BJ (cell line): ENCODE measurements around the gene MOCS2. TPM values are rescaled to one million over a fixed set of nuclear protein-coding genes. Genes with fewer than 3 reads are reported as not detected.

Experiments used
- CTCF ChIA-PET: fragments of 350-600 bp; formaldehyde crosslinking; extraction: SDS; loops from one replicate; lab custom pipeline; 2021; ENCODE audit warnings: antibody characterized with exemption, inconsistent platforms; lab: Yijun Ruan, JAX
- POLR2A ChIA-PET: fragments of 300-600 bp; sonication (Branson Sonifier 250); formaldehyde crosslinking; extraction: SDS; loops from one replicate; lab custom pipeline; 2021; ENCODE audit warnings: antibody characterized with exemption; lab: Charles Lee
- DNase-seq: peaks from one replicate; pipeline ENCODE4 v3.0.0-alpha.2; 2011; ENCODE audit warnings: low read depth
- H3K27me3 ChIP-seq: 2 replicates; pipeline ENCODE4 v1.6.0; 2011; ENCODE audit warnings: low read length; ENCODE audit not compliant: control insufficient read depth, insufficient read depth
- H3K36me3 ChIP-seq: 2 replicates; pipeline ENCODE4 v1.5.1; 2011; ENCODE audit warnings: low read length; ENCODE audit not compliant: control insufficient read depth, insufficient read depth
- H3K4me3 ChIP-seq: 2 replicates; pipeline ENCODE4 v1.5.1; 2011; ENCODE audit warnings: low read depth, mild to moderate bottlenecking, control low read depth, low read length
- polyA plus RNA-seq: library from polyadenylated mRNA; depleted of rRNA; stranded (reverse); fragments of >200 nt; gene quantifications from 2 replicates; pipeline ENCODE4 v1.2.3, GENCODE V29; 2011
- TF ChIP-seq, protein P1 (sequence below): IDR thresholded peaks from 2 replicates; pipeline ENCODE4 v1.5.1; 2011; ENCODE audit warnings: low read depth, mild to moderate bottlenecking, control low read depth, inconsistent platforms, low read length, moderate library complexity; ENCODE audit not compliant: insufficient read depth

MOCS2 gene
- polyA plus RNA-seq, 1 experiment: 22.2 TPM

- H3K4me3 ChIP-seq: no peak overlapping the region
- CTCF ChIA-PET: interaction anchor here (0.6 to 7.6 kb wide), 11 partner anchors 8 to 151 kb away, joined by 3 to 107 read pairs (median 3); no protein-coding TSS in a partner anchor
- DNase-seq: no peak
- POLR2A ChIA-PET: no interaction called here
- TF ChIP-seq, protein P1, sequence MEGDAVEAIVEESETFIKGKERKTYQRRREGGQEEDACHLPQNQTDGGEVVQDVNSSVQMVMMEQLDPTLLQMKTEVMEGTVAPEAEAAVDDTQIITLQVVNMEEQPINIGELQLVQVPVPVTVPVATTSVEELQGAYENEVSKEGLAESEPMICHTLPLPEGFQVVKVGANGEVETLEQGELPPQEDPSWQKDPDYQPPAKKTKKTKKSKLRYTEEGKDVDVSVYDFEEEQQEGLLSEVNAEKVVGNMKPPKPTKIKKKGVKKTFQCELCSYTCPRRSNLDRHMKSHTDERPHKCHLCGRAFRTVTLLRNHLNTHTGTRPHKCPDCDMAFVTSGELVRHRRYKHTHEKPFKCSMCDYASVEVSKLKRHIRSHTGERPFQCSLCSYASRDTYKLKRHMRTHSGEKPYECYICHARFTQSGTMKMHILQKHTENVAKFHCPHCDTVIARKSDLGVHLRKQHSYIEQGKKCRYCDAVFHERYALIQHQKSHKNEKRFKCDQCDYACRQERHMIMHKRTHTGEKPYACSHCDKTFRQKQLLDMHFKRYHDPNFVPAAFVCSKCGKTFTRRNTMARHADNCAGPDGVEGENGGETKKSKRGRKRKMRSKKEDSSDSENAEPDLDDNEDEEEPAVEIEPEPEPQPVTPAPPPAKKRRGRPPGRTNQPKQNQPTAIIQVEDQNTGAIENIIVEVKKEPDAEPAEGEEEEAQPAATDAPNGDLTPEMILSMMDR: peak; percentile 79
- H3K36me3 ChIP-seq: peaks cover 4% of the 10 kb centered on the region; the same call in 1 of the 2 replicates
- no peaks in the 10 kb centered on the region for H3K27me3 ChIP-seq
Measured at GRCh38 chr5:53095931-53096525, 13.5 kb downstream of the MOCS2 start.

DNA sequence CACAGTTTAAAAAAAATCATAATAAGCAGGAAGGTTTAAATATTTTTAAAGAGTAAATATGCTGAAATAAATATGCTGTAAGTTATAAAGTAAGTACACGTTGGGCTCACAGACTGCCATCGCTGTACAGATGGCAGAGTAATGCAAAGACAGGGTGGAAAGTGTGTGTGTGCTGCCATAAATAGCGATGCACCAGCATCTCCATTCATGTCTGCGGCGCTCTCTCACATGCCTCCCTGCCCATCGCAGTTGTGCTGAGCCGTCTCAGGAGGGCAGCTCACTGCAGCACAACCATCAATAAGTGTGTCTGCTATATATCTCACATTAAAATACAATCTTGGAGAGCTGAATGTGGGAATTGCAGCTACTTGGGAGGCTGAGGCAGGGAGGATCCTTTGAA, 14.3 kb downstream of the MOCS2 start:
- peaks cover 4% of the 10 kb centered on the region; the same call in 1 of the 2 replicates for H3K36me3 ChIP-seq

GRCh38 chr5:53092242-53092641, 17.3 kb downstream of the MOCS2 start:
- TF ChIP-seq, protein P1: no peak
- H3K27me3 ChIP-seq: no peaks in the 10 kb centered on the region
- ChIA-PET POLR2A (no interaction called here), CTCF (interaction anchor here (0.7 to 7.2 kb wide), 6 partner anchors 20 to 144 kb away, joined by 3 to 57 read pairs (median 4); no protein-coding TSS in a partner anchor)
- DNase-seq: no peak
- H3K36me3 ChIP-seq: peaks cover 5% of the 10 kb centered on the region
- no peak overlapping the region for H3K4me3 ChIP-seq

More for the DNA sequence above, 14.3 kb downstream of the MOCS2 start:
- DNase-seq: no peak
- ChIA-PET CTCF (interaction anchor here (0.6 to 7.6 kb wide), 8 partner anchors 10 to 195 kb away, joined by 3 to 107 read pairs (median 5); no protein-coding TSS in a partner anchor), POLR2A (no interaction called here)
- Histone ChIP-seq H3K4me3 (no peak overlapping the region), H3K27me3 (no peaks in the 10 kb centered on the region)
- TF ChIP-seq, protein P1: no peak

GRCh38 chr5:53091289-53091688, 18.3 kb downstream of the MOCS2 start:
- POLR2A ChIA-PET: no interaction called here
- CTCF ChIA-PET: interaction anchor here (0.5 to 7.2 kb wide), 4 partner anchors 24 to 143 kb away, joined by 3 to 57 read pairs (median 6); no protein-coding TSS in a partner anchor
- Histone ChIP-seq H3K36me3 (peaks cover 5% of the 10 kb centered on the region), H3K27me3 (no peaks in the 10 kb centered on the region), H3K4me3 (no peak overlapping the region)
- TF ChIP-seq, protein P1: 0 out of 2 replicates have a peak, but pooled peaks have one; percentile 22
- no peak for DNase-seq

DNA sequence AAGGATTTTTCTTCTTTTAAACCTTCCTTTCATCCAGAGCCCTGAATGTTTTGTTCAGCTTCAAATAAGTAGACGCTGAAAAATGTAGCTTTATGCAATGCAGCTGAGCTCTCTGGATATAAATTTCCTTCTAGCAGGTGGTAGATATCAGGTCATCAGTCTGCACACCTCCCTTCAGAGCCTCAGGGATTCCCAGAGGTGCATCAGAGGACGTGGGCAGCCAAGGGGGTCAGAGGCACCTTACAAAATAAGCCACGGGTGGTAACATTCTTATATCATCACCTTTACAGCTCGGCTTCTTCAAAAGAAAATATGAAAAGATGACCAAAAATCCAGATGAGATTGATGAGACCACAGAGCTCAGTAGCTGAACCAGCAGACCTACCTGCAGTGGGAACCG, 19.3 kb downstream of the MOCS2 start:
- Histone ChIP-seq H3K27me3 (no peaks in the 10 kb centered on the region), H3K4me3 (no peak overlapping the region), H3K36me3 (peaks cover 4% of the 10 kb centered on the region)
- TF ChIP-seq, protein P1: no peak
- no peak for DNase-seq
- CTCF ChIA-PET: interaction anchor here (7.2 kb wide), 1 partner anchor 142 kb away, joined by 57 read pairs; no protein-coding TSS in a partner anchor
- POLR2A ChIA-PET: no interaction called here
